GM21786 (cell line): Measurements from ENCODE around the gene TTC29.

Experiments
- ATAC-seq: cut with Tn5 transposase; IDR thresholded peaks from one replicate; pipeline ENCODE4 v1.9.1; 2021; ENCODE audit not compliant: unreplicated experiment

The TTC29 gene

DNA sequence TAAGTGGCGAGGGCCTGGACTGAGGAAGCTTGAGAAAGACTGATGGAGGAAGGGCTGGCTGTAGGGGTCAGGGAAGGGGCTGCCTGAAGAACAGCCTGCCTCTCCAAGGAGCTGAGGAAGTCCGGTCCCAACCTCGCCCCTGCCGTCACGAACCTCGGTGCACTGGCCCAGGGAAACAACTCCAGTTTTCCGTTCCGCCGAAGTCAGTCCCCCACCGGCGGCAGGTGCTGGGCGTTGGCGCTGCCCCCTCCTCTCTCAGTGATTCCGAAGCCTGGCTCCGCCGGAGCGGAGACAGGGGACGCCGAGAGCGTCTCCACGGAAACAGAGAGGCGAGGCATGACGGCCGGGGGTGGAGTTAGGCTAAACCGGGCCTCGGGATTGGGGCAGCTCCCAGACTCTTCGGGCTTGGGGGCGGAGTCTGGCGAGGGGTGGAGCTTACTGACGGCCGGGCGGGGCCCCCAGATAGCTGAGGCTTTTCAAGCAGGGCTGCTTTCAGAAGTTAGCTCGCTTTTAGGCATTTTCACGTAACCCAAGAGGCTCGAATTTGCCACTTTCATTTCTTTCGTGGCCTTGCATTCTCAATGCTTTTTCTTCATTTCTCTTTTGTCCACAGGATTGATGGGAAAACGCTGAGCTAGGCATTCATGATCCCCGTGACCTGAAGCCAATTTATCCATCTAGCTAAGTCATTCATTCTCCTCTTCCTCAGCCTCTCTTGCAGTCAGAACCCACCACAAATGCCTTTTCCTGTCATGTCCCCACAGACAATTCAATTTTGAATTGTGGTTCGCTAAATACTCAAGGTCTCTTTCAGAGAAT, at the start of gene TTC29:
Gene TTC29 (minus strand): TSS at position 309 of the 819 bp plus-strand sequence. CDS start 5,969 bp downstream, outside the sequence.
- peak; percentile 100 for ATAC-seq

DNA sequence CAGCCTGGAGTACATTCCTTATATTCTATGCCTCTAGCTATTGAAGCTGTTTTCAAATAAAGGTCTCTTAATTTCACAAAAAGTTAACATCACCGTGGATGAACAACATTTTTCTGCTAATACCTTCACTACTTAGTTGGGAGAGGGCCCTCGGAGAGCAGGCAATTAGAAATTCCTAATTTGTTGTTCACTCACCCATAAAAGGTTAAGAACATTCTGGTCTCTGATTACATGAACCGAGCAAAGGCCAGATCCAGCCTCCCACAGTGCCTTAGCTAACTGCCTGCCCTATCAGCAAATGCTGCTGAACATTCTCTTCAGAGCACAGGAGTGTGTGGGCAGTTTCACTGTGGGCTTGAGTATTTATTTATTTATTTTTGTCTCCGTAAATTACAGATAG, 36.0 kb upstream of the TTC29 start:
- ATAC-seq = no peak

- no peak for ATAC-seq
Measured at GRCh38 chr4:146978641-146979040, 33.0 kb upstream of the TTC29 start.

- ATAC-seq = no peak
Measured at GRCh38 chr4:146976145-146976544, 30.5 kb upstream of the TTC29 start.

GRCh38 chr4:146975527-146975926, 29.9 kb upstream of the TTC29 start:
- no peak for ATAC-seq

GRCh38 chr4:146975036-146975435, 29.4 kb upstream of the TTC29 start:
- ATAC-seq = no peak

DNA sequence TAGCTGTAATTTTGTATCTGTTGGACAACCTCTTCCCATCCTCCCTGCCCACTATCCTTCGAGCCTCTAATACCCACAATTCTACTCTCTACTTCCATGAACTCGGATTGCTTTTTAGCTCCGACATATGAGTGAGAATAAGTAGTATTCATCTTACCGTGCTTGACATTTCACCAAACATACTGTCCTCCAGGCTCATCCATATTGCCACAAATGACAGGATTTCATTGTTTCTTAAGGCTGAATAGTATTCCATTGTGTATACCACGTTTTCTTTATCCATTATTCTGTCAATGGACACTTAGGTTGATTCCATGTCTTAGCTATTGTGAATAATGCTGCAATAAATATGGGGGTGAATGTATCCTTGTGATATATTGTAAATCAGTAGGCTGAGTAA, 26.4 kb upstream of the TTC29 start:
- no peak for ATAC-seq

DNA sequence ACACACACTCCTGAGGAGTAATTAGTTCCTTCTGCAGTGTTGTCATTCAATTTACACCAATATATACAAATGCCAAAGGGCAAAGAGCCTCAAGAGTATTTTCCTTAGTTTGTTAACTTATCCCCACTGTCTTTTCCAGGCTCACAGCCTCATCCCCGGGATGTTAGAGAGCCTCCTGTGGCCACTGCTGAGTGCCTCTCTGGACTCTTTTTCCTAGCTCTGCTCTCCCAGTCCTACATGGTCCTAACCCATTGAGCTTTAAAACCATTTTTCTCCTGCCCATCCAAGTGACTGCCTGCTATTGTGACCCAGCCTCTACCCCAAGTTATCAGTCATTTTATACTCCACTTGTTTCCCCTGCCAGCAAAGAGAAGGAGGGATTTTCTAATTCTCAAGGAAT, 23.5 kb upstream of the TTC29 start:
- no peak for ATAC-seq

DNA sequence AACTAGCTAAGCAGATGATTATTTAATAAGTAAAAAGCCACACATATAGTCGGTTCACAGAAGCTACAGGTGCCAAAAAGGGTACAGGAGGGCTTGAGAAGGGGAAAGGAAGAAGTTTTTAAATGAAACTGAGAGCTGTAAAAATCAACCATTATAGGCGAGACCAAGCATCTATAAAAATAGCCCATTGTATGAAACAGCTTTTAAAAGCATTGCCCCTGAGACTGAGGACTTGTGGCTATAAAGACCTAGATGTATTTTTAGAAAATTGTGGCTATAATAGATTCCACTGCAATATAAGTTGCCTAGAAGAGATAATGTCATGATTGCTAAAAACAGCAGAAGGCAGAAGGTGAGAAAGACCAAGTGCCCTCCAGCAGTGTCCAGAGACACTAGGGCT, 15.0 kb upstream of the TTC29 start:
- ATAC-seq = no peak

GRCh38 chr4:146959692-146960091, 14.0 kb upstream of the TTC29 start:
- no peak for ATAC-seq

DNA sequence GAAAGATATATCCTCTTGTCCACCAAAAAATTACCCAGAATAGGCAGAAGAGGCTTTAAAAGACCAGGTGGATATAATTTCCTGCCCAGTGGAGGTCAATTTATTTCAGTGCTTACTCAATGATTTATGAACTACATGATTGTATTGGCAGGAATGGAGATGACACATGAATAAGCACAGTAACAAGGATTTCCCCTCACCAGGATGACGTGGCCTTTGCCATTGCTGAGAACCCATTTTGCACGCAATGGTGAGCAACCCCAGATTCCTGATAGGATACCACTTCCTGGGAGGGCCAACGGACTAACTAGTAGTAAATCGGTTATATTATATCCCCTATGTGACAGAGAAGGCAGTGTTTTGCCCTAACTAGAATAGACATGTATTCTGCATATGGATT, 11.6 kb upstream of the TTC29 start:
- no peak for ATAC-seq

DNA sequence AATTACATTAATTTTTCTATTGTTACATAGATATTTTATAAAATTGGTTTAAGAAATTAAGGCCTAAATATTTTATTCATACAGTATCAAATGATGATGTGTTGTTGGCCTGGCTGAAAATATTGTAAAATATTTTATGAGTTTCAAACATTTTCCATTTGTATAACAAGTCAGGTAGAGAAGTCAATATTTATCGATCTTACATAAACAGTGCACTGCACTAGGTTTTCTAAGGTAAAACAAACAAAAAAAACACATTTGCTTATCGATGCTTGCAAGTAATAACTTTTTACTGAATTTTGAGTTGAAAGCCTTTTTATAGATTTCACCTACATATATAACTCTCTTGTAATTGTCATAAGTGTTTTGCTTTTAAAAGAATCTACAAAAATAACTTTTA, 7.2 kb upstream of the TTC29 start:
- no peak for ATAC-seq

DNA sequence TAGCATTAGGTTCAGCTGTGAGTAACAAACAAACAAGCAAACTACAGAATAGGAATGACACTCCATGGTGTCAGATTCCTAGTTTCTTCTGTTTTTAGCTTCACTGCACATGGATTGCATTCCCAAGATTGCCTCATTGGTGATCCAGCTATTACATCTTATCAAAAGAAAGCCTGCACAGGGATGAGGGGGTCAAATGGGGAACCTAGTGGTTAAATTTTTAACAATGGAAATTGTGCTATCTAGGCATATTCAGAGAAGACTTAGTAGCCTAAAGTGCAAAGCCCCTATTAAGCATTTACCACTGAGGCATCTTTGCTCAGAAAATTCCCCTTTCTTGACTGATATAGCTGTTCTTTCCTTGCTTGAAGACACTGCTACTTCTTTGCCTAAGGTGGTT, 3.9 kb upstream of the TTC29 start:
- ATAC-seq = no peak

DNA sequence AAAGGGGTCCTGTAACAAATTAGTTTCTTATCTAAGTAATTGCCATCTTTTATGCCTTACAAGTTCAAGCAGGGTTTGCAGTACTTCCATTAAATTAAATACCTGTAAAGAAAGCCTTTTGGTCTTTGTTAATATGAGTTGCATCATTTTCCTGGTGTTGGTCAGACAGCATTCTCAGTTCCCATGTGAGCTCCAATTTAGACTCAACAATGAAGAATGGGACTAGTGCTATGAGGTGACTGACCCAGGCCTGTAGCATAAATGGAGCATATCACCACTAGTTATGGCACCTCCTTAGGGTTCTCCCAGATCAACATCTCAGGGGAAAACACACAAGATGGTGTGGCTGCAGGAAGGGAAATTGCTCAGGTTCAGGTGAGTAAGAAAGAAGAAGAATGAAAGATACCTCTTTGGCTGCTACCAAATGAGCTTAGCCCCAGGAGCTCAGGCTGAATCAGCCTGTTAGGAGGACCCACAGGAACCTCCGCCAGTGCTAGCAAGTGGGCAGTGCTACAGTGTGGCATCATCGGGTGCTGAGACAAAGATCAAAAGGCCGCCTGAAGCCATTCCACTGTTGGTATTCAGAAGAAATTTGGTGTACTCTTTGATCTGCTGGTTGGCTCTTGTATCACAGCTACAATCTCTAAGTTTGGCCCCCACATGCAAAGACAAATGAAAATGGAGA, 1.8 kb downstream of the TTC29 start:
- no peak for ATAC-seq

- ATAC-seq = no peak
Measured at GRCh38 chr4:146932116-146932515, 13.5 kb downstream of the TTC29 start.

DNA sequence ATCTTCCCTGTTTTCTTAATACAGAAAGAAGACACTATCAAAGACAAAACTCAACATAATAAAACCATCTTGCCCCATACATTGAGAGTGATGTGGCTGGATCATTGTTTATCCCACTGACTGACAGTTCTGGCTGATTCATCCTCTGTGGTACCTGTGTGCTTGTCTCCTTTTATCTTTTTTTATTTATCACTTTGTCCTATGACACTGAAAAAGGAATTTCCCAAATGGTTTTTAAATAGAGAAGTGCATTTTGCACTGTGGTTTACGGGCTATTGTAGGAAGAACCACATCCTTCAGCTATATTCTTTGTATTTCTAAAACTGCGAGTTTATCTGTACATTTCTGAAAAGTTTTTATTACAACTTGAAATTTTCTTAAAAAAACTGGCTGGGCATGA, 15.0 kb downstream of the TTC29 start:
- ATAC-seq = no peak

GRCh38 chr4:146927695-146928094, 18.0 kb downstream of the TTC29 start:
- ATAC-seq = no peak

DNA sequence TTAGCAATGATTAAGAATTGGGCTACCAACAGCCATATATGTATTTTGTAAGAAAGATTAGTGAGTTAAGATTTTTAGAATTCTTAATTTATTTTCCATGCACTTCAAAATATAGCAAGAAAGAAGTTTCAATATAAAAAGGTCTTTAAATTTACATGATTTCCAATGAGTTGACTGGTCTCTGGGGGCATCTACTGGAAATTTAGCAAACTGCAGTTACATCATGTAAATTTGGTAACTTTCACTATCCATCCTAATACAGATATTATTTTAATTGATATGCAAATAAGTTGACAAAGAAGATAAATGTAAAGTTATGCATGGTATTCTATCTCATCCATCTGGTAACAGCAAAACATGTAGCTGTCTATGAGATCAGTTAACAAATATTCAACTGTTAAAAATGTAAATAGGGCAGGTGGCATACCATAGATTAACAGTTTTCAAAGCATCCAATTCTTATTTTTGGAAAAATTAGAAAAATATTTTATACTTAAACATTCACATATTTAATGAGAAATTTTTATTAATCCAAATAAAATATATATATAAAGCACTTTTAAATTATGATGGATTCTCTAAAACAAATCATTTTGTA, 29.1 kb downstream of the TTC29 start:
- ATAC-seq = peak; percentile 70

DNA sequence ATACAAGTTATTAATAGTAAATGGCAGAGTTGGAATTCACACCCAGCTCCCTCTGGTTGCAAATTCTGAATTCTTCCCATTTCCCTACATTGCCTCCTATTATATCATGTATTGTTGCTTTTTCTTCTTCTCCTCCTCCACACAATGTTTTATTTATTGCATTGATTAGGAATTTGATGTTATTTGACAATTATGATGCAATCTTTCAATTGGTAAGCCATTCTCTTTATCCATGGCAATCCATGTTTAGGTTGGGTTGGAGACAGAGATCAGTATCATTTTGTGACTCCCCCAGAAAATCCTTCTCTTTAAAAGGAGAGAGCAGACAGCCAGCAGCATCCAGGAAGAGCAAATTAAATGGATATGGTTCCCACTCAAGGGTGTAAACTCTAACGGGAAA, 30.5 kb downstream of the TTC29 start:
- no peak for ATAC-seq

GRCh38 chr4:146900295-146900694, 45.4 kb downstream of the TTC29 start:
- no peak for ATAC-seq

- no peak for ATAC-seq
Measured at GRCh38 chr4:146890301-146890700, 55.4 kb downstream of the TTC29 start.

GRCh38 chr4:146883070-146883469, 62.6 kb downstream of the TTC29 start:
- ATAC-seq = no peak
